NOMO-1 treated with dmso at 0.1 percent for 144 hours (cell line): Measurements from ENCODE around the gene LRRC23.
"Not testable (repeated sequence)": the region's sequence is repeated elsewhere in the genome, so short reads cannot be mapped to it uniquely, and the experiment has no call there.

Experiments
- DNase-seq: peaks from one replicate; lab custom pipeline; 2025; ENCODE audit not compliant: unreplicated experiment; lab: John Stamatoyannopoulos, UW

The LRRC23 gene

GRCh38 chr12:6872073-6873048 is 32.3 kb upstream of the LRRC23 start:
- DNase-seq = peak; percentile 49

- DNase-seq = peak; percentile 93
These were observed 31.3 kb upstream of the LRRC23 start, which contains the start of gene SPSB2 for GRCh38 chr12:6873094-6874014. TSS of gene SPSB2 (minus strand) at chr12:6873303. CDS start at chr12:6872901, 402 bp downstream.

- not testable (repeated sequence) for DNase-seq
These were observed 30.6 kb upstream of the LRRC23 start for GRCh38 chr12:6874015-6874368.

- DNase-seq = not testable (repeated sequence)
These were observed 24.8 kb upstream of the LRRC23 start for GRCh38 chr12:6879824-6880223.

- DNase-seq = no peak
These were observed 21.4 kb upstream of the LRRC23 start for GRCh38 chr12:6883252-6883651.

DNA sequence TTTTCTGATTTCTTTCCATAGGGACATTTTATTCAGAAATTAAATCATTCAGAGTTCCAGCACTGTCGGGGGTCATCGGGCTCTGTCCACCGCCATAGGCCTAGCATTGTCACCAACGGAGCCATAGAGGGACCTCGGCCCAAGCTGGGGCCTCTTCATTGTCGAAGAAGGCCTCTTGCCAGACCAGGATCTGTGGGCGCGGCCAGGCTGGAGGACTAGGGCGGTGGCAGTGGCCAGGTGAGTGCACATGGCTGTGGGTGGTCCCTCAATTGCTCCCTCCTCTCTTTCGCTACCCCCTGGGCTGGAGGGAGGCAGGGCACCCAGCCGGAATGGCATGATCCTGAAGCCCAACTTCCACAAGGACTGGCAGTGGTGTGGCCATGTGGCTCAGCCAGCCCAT is 20.9 kb upstream of the LRRC23 start:
- DNase-seq = no peak

DNA sequence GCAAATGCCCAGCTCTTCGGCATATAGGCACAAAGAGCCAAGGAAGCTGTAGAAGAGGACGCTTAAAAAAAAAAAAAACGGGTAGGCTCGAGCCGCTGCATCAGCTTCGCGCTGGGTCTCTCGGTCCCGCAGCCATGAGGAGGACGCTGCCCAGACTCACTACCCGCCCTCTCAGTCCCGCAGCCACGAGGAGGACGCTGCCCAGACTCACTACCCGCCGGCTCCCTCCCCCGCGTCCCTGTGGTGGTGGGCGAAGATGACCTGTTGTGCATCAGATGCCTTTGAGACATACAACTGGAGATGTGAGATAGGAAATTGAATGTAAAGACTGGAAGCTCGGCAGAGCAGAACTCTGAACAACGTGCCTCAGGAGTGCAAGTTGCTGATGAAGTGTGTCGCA is 20.1 kb upstream of the LRRC23 start:
- no peak for DNase-seq

DNA sequence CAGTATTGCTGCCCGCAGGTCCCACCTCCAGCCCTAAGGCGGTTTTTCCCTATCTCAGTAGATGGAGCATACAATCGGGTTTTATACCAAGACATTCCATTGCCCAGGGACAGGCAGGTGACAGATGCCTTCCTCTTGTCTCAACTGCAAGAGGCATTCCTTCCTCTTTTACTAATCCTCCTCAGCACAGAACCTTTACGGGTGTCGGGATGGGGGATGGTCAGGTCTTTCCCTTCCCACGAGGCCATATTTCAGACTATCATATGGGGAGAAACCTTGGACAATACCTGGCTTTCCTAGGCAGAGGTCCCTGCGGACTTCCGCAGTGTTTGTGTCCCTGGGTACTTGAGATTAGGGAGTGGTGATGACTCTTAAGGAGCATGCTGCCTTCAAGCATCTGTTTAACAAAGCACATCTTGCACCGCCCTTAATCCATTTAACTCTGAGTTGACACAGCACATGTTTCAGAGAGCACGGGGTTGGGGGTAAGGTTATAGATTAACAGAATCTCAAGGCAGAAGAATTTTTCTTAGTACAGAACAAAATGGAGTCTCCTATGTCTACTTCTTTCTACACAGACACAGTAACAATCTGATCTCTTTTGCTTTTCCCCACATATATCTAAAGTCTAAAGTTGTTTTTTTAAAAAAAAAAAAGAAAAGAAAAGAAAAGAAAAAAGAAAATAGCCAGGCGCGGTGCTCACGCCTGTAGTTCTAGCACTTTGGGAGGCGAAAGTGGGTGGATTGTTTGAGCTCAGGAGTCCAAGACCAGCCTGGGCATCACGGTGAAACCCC is 18.2 kb upstream of the LRRC23 start:
- DNase-seq = not testable (repeated sequence)

GRCh38 chr12:6887460-6887859 is 17.2 kb upstream of the LRRC23 start:
- DNase-seq = peak; percentile 55

DNA sequence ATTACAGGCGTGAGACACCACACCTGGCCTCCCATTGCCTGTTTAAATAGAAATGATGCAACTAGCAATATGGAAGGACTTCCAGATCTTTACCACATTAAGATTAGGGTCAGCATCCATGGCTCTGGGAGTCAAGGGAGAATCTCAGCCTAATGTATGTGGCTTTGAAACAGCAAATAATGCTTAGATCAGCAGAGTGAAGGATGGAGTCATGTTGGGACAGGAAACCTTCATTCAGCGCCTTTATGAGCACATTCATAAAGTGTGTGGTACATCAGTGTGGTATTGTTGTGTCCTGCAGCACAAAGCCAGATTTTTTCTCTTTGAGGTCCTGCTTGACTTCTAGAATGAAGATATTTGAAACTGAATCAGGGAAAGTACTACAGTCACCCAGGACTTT is 16.3 kb upstream of the LRRC23 start:
- no peak for DNase-seq

- DNase-seq = not testable (repeated sequence)
These were observed 15.8 kb upstream of the LRRC23 start for GRCh38 chr12:6888794-6889193.

DNA sequence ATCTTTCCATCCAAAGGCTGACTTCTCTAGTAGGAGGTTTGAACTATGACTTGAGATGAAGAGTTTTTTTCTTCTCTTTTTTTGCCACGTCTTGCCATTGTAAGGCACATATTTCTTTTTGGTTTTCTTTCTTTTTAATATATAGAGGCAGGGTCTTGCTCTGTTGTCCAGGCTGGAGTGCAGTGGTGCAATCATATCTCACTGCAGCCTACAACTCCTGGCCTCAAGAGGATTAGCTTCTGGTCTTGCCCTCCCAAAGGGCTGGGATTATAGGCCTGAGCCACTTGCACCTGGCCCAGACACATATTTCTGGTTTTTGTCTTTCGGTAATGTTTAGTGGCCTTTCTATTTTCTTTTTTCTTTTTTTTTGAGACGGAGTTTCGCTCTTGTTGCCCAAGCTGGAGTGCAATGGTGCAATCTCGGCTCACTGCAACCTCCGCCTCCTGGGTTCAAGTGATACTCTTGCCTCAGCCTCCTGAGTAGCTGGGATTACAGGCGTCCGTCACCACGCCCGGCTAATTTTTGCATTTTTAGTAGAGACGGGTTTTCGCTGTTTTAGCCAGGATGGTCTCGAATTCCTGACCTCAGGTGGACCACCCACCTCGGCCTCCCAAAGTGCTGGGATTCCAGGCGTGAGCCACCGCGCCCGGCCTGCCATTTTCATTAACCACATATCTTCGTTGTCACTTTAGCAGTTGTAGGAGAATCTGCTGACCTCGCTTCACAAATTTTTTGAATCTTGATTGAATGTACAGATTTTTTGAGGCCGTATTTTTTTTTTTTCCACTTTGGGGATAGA is 14.6 kb upstream of the LRRC23 start:
- not testable (repeated sequence) for DNase-seq

DNA sequence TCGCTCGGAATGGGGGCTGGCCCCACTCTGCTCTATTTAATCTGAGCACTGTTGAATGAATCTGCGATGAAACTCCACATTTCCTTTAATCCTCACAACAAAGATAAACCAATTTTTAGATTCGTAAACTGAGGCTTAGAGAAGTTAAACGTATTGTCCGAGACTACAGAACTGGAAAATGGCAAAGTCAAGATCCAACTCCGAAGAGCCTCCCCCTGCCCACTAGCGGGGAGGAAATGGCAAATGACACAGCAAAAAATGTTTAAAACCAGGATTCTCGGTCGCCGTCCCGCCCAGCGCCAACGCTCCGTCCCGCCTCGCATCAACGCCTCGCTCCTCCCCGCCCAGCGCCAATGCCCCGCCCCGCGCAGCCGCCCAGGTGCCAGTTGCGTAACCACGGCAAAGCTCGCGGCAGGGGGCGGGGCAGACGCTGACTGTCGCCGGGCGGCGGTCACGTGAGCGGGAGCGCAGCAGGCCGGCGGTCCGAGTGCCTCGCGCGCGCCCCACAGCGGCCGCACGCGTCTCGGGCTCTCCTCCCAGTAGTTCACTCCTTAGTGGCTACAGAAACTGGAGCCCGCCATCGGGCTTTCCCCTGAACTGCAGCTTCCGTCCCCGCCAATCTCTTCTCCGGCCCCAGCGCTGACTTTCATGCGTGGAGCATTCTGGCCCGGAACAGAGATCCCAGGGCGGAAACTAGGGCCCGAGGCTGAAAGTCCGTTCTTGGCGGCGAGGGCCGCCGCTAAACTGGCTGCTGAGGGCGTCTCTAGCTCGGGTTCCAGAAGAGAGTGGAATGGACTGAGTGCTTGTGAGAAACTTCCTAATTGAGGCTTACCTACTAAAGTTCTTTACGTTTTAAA is 13.6 kb upstream of the LRRC23 start:
- DNase-seq = peak; percentile 98

DNA sequence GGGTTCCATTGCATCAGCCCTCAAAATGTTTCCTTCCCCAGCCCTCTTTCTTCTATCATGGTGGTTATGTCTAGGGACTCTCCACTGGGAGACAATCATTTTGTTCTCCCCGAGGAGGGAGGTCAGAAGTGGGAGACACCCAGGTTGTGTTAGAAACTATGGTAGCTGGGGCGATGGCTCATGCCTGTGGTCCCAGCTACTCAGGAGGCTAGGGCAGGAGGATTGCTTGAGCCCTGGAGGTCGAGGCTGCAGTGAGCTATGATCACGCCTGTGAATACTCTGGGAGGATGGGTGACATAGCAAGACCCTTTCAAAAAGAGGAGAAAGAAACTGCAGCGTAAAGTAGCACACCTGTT is 13.0 kb upstream of the LRRC23 start:
- DNase-seq = no peak

DNA sequence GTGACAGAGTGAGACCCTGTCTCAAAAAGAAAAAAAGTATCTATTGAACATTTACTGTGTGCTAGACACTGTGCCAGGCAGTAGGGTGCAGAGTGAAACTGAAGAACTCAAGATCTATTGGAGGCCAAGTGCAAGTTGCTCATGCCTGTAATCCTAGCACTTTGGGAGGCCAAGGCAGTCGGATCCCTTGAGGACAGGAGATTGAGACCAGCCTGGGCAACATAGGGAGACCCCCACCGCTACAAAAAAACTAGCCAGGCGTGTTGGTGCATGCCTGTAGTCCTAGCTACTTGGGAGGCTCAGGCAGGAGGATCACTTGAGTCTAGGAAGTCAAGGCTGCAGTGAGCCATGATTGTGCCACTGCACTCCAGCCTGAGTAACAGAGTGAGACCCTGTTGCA is 11.9 kb upstream of the LRRC23 start:
- DNase-seq = not testable (repeated sequence)

DNA sequence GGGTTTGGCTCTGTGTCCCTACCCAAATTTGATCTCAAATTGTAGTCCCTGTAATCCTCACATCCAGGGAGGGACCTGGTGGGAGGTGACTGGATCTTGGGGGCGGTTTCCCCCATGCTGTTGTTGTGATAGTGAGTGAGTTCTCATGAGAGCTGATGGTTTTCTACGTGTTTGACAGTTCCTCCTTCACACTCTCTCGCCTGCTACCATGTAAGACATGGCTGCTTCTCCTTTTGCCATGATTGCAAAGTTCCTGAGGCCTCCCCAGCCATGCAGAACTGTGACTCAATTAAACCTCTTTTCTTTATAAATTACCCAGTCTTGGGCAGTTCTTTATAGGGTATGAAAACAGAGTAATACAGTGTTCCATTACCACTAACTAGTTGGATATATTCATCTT is 10.3 kb upstream of the LRRC23 start:
- no peak for DNase-seq

DNA sequence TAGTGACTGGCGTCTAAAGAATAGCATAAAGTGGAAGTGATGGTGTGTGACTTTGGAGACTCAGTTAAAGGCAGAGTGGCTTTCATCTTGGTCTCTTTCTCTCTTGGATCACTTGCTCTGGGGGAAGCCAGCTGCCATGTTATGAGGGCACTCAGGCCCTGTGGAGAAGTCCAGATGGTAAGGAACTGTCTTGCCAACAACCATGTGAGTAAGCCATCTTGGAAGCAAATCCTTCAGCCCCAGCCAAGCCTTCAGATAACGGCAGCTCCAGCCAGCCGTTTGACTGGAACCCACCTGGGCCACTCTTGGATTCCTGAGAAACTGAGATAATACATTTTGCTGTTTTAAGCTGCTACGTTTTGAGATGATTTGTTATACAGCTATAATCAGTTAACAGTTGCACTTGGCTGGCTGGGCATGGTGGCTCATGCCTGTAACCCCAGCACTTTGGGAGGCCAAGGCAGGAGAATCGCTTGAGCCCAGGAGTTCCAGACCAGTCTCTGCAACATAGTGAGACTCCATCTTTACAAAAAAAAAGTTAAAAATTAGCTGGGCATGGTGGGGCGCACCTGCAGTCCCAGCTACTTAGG is 7.7 kb upstream of the LRRC23 start:
- DNase-seq = no peak

DNA sequence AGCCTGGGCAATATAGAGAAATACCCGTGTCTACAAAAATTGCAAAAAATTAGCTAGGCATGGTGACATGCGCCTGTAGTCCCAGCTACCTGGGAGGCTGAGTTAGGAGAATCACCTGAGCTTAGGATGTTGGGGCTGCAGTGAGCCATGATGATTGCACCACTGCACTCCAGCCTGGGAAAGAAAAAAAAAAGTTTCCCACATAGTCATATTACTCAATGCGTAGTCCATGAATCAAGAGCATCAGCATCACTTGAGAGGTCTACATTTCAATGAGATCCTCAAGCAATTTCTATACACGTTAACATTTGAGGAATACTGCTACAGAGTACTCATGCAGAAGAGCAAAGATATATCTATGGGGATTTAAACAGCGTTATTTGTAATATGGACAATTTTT is 5.2 kb upstream of the LRRC23 start:
- no peak for DNase-seq
